ENCODE measurements around the gene COPA. TPM values are rescaled to one million over a fixed set of nuclear protein-coding genes. Genes with fewer than 3 reads are reported as not detected.

The COPA gene
- total and polyA plus RNA-seq, 2 donors (not counting 3 experiments of a cell fraction or from before 2014, with no cell fraction given), result 127 to 185 TPM

- Histone ChIP-seq H3K4me1 (ENCODE audit: control insufficient read depth, extremely low read depth, insufficient read depth, low read length) (no peaks in the 10 kb centered on the region), H3K9ac (replicated peaks; ENCODE audit: extremely low read depth, insufficient read depth, low read length) (no peak overlapping the region), H3K9me1 (replicated peaks; ENCODE audit: control insufficient read depth, extremely low read depth, insufficient read depth, low read length) (no peaks in the 10 kb centered on the region), H3K27me3 (ENCODE audit: control insufficient read depth in 2 of 2, insufficient read depth in 2 of 2, low read length in 2 of 2) (peaks cover 7 to 18% of the 10 kb centered on the region in 2 experiments), H2AFZ (ENCODE audit: low read depth, low read length) (no peak overlapping the region), H3K4me3 (replicated peaks in 1 of 3; ENCODE audit: insufficient read depth in 1 of 3, low read depth in 1 of 3, low read length in 3 of 3) (no peak overlapping the region), H3K9me3 (replicated peaks; ENCODE audit: control insufficient read depth, insufficient read depth, low read length) (no peaks in the 10 kb centered on the region), H3K27ac (ENCODE audit: insufficient read depth, low read depth, low read length) (no peak overlapping the region), H4K20me1 (replicated peaks; ENCODE audit: control insufficient read depth, extremely low read depth, insufficient read depth, low read length) (no peaks in the 10 kb centered on the region), H3K79me2 (ENCODE audit: control insufficient read depth, insufficient read depth, low read length) (no peaks in the 10 kb centered on the region), H3K36me3 (ENCODE audit: control insufficient read depth in 2 of 2, extremely low read depth in 1 of 2, insufficient read depth in 2 of 2, low read length in 2 of 2) (no peaks in the 10 kb centered on the region), H3K4me2 (ENCODE audit: insufficient read depth, low read length) (no peak overlapping the region)
- CTCF ChIA-PET, result interaction anchor here (1.1 to 1.4 kb wide), 3 partner anchors 8 to 177 kb away, joined by 3 to 6 read pairs (median 3); no protein-coding TSS in a partner anchor
- POLR2A ChIA-PET, result interaction anchor here (0.7 kb wide), 1 partner anchor 341 kb away, joined by 6 read pairs; no protein-coding TSS in a partner anchor
- intact Hi-C loops (cut with micrococcal nuclease) (no loop called here), dilution Hi-C loops (cut with MboI; ENCODE audit: extremely low pct_ligation_motif_present, low sequenced_read_pairs) (no loop called here)
- DNase-seq (ENCODE audit: low read depth, low spot score), result no peak
- TF ChIP-seq MYC (IDR thresholded peaks at IDR 0.05; ENCODE audit: low read depth, low read length) (no peak), POLR2A (IDR thresholded peaks at IDR 0.05; ENCODE audit: low read depth, low read length) (no peak), FOS (IDR thresholded peaks at IDR 0.05; ENCODE audit: borderline replicate concordance, insufficient read depth, low read length) (no peak), POLR2AphosphoS5 (IDR thresholded peaks at IDR 0.05; ENCODE audit: insufficient read depth, low read depth, low read length) (no peak), MAX (IDR thresholded peaks at IDR 0.05; ENCODE audit: insufficient read depth, insufficient read length) (no peak), EZH2 (IDR thresholded peaks at IDR 0.05; ENCODE audit: borderline replicate concordance, low read depth, low read length, severe bottlenecking) (no peak), CTCF (IDR thresholded peaks at IDR 0.05; ENCODE audit: extremely low read depth in 1 of 2, insufficient read depth in 1 of 2, low read depth in 1 of 2, low read length in 2 of 2) (no peak), JUN (IDR thresholded peaks at IDR 0.05; ENCODE audit: borderline replicate concordance, insufficient read depth, insufficient read length, low read depth) (no peak), GATA2 (IDR thresholded peaks at IDR 0.05; ENCODE audit: insufficient read depth, insufficient read length, low read depth, low read length) (no peak)
- FAIRE-seq, result no peak
- no TSS peak for BruUV-seq (replicated peaks)
Observed at GRCh38 chr1:160370561-160371345, 27.7 kb upstream of the COPA start.

All from endothelial cell of umbilical vein (primary cell).